Ovary (tissue), 9 donors: ENCODE data around the gene TACC2. TPM values are rescaled to one million over a fixed set of nuclear protein-coding genes. Genes with fewer than 3 reads are reported as not detected.

Experiments used
- DNase-seq, 5 donors: peaks; one replicate each; pipeline ENCODE4 v3.0.0-alpha.2; 2019 to 2020
- H3K27ac ChIP-seq, 2 donors: fragments of 200-600 bp; one replicate each; pipeline versions ENCODE4 v1.5.1 to v1.8.0; 2019 to 2022
- H3K27me3 ChIP-seq: fragments of 200-600 bp; one replicate; pipeline ENCODE4 v1.8.0; 2022
- H3K36me3 ChIP-seq: fragments of 200-600 bp; sonication (generic); one replicate; pipeline ENCODE4 v1.5.1; 2019
- H3K4me1 ChIP-seq: one replicate; pipeline ENCODE4 v1.8.1; 2013; ENCODE audit warnings: mild to moderate bottlenecking, moderate library complexity; ENCODE audit not compliant: insufficient read depth
- H3K4me3 ChIP-seq: fragments of 200-600 bp; sonication (generic); one replicate; pipeline ENCODE4 v1.5.1; 2017
- H3K9me3 ChIP-seq, 2 donors: fragments of 200-600 bp in 1 of 2; sonication (generic) in 1 of 2; one replicate each; pipeline versions ENCODE4 v1.5.1 to v1.8.1; 2013 to 2019; ENCODE audit warnings: mild to moderate bottlenecking in 1 of 2, moderate library complexity in 1 of 2
- CTCF ChIP-seq, 3 donors: fragments of 450-650 bp in 2 of 3; fragments of 200-600 bp in 1 of 3; IDR thresholded peaks; one replicate each; pipeline versions ENCODE4 v1.5.1 to v1.8.0; 2016 to 2022; ENCODE audit warnings: antibody characterized with exemption in 3 of 3, mild to moderate bottlenecking in 1 of 3
- EP300 ChIP-seq: sonication (generic); formaldehyde crosslinking; IDR thresholded peaks from one replicate; pipeline ENCODE4 v1.6.1; 2017; ENCODE audit warnings: antibody characterized with exemption
- POLR2A ChIP-seq: fragments of 450-650 bp; IDR thresholded peaks from one replicate; pipeline ENCODE4 v1.6.1; 2017; ENCODE audit warnings: antibody characterized with exemption, mild to moderate bottlenecking, moderate library complexity
- whole genome bisulfite sequencing, 3 donors: extraction: QIAGEN DNeasy Blood & Tissue Kit in 1 of 3; methylation state at CpG; one replicate each; pipeline versions ENCODE4 v1.1.5 to v1.1.7; 2013 to 2017; 5-methylcytosine and 5-hydroxymethylcytosine counted together
- intact Hi-C, 4 donors: fragments of 100-400 bp; cut with DNase I; formaldehyde crosslinking; loops; one replicate each; pipeline versions ENCODE4 v1.11.0 to v1.15.1; 2022 to 2023
- polyA plus RNA-seq, 2 donors: library from polyadenylated mRNA; stranded (reverse); fragments of 200-250 nt in 1 of 2; fragments of 350-450 nt in 1 of 2; fragmentation: Illumina TruSeq in 1 of 2; extraction: RNeasy Lipid Tissue Mini Kit (QIAGEN cat#74804) in 1 of 2; gene quantifications; one replicate each; pipeline ENCODE4 v1.2.3, GENCODE V29; 2013 to 2014
- total RNA-seq, 7 donors: library from RNA; depleted of rRNA in 2 of 7; stranded (reverse); fragments of >200 nt in 2 of 7; fragmentation: NEBNext Ultra II Directional in 3 of 7; extraction: Animal tissue kit (Norgen Biotek cat#: 25700) in 3 of 7; gene quantifications; one replicate each; pipeline versions ENCODE4 v1.1.0 to v1.2.4, GENCODE V29; 2016 to 2023
- donor health status: DM: no; HTN: no; CAD: no; lungs with moderate emphysema.
- donor health status: DM: no; HTN: no; CAD: no.
- donor health status: Bipolar disorder and iron deficiency.
- donor health status: DM: yes; HTN: yes; CAD: no.
- donor health status: DM: no; HTN: no; CAD: no.
- donor health status: DM: yes; HTN: yes; CAD: no.

The TACC2 gene
- total and polyA plus RNA-seq, 9 donors: 6.1 to 66.4 (median 14.2) TPM

GRCh38 chr10:122168598-122169394, 179.8 kb downstream of the TACC2 start:
- Histone ChIP-seq H3K36me3 (no peaks in the 10 kb centered on the region), H3K9me3 (no peaks in the 10 kb centered on the region), H3K4me1 (peaks cover 2% of the 10 kb centered on the region), H3K4me3 (no peak overlapping the region), H3K27ac (no peak overlapping the region), H3K27me3 (no peaks in the 10 kb centered on the region)
- intact Hi-C loops: no loop called here
- DNase-seq: no peak
- TF ChIP-seq EP300 (no peak), POLR2A (no peak), CTCF (IDR thresholded peaks at IDR 0.05) (no peak)
- 58 to 76% (median 73%) methylated on average over 3 of the region's 3 CpGs for WGBS, 3 donors

- Histone ChIP-seq H3K36me3 (no peaks in the 10 kb centered on the region), H3K27me3 (no peaks in the 10 kb centered on the region), H3K9me3 (no peaks in the 10 kb centered on the region), H3K4me1 (no peaks in the 10 kb centered on the region), H3K4me3 (no peak overlapping the region), H3K27ac (no peak overlapping the region)
- TF ChIP-seq CTCF (IDR thresholded peaks at IDR 0.05) (no peak), POLR2A (no peak), EP300 (no peak)
- 92 to 93% (median 92%) methylated on average over 7 of the region's 7 CpGs for WGBS, 3 donors
- DNase-seq: no peak
- intact Hi-C loops: no loop called here
These were observed 181.8 kb downstream of the TACC2 start for GRCh38 chr10:122170802-122171201.

DNA sequence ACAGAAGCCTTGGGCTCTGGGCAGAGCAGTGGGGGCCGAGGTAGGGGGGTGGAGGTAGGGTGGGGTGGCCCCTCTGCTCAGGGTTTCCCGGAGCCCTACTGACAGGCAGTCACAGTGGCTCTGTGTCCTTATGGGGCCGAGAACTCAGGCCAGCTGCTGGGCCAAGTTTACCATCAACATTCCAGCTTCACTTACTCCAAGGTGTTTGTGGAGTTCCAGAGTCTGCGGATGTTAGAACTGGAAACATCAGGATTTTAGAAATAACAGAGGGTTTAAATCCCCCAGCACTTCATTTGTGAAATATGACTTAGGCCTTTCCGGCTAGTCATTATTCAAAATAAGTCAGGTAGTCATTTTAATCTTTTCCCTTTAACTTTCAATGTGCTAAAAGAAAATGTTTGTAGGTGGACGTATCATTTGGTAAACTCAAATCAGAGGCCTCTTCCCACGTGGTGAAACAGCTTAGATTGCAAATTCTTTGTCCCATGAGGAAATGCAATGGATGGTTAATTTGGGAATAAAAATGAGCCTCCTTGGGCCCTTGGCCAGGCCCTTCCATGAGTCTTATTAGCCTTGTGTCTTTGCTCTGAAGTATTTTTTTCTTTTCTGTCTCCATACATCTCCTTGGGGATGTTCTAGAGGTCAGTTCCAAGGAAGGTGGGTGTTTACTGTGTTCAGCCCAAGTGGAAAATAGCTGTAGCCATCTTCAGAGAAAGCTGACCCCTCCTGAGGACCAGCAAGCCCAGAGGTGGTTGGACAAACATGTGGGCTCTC, 182.5 kb downstream of the TACC2 start:
- no peaks in the 10 kb centered on the region for H3K4me1 ChIP-seq
- H3K27ac ChIP-seq: no peak overlapping the region
- H3K9me3 ChIP-seq: no peaks in the 10 kb centered on the region
- TF ChIP-seq POLR2A: no peak
- no peak for TF ChIP-seq CTCF (IDR thresholded peaks at IDR 0.05)
- TF ChIP-seq EP300: no peak
- DNase-seq: no peak
- WGBS, 3 donors: 64 to 73% (median 71%) methylated on average over 7 of the region's 7 CpGs
- H3K4me3 ChIP-seq: no peak overlapping the region
- H3K36me3 ChIP-seq: no peaks in the 10 kb centered on the region
- H3K27me3 ChIP-seq: no peaks in the 10 kb centered on the region
- intact Hi-C loops: no loop called here

DNA sequence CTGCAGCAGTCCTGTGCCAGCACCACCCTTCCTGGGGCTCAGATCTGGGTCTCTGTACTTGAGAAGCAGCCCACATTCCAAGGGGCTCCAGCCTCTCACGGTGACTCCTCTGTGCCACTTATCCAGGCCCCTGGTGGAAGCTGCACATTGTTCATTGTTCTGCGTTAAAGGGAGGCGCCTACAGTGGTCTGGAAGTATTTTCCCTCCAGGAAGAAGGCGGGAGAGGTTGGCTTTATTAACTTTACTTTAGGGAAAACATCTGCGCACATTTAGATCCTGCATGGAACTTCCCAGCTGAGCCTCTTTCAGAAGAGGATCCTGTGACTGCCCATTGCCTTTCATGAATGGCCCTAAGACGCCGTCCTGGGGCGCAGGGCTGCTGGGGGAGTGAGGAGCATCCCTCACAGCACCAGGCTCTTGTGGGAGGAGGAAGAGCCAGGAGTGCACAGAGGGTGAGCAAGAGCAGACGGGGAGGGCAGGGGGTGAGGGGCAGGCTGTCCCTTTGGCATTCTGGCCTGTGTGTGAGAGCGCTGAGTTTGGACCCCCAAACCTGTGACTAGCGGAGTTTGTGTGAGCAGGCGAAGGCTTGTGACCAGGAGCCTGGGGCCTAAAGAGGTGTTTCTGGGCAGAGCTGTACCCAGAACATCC, 183.5 kb downstream of the TACC2 start:
- Histone ChIP-seq H3K36me3 (no peaks in the 10 kb centered on the region), H3K4me1 (no peaks in the 10 kb centered on the region), H3K27ac (no peak overlapping the region), H3K4me3 (no peak overlapping the region), H3K9me3 (no peaks in the 10 kb centered on the region), H3K27me3 (no peaks in the 10 kb centered on the region)
- intact Hi-C loops: no loop called here
- DNase-seq: no peak
- no peak for TF ChIP-seq POLR2A
- TF ChIP-seq CTCF (IDR thresholded peaks at IDR 0.05): no peak
- TF ChIP-seq EP300: no peak
- WGBS, 3 donors: 74 to 82% (median 81%) methylated on average over 12 of the region's 12 CpGs
